HG03045 (cell line): Measurements from ENCODE around the gene INPP4B.

ENCODE experiments used
- ATAC-seq: cut with Tn5 transposase; IDR thresholded peaks from one replicate; pipeline ENCODE4 v1.9.1; 2021; ENCODE audit warnings: mild to moderate bottlenecking, moderate library complexity; ENCODE audit not compliant: unreplicated experiment

INPP4B gene

GRCh38 chr4:142846108-142846728, at the start of gene INPP4B:
Gene INPP4B (minus strand): TSS chr4:142846301.
- no peak for ATAC-seq

DNA sequence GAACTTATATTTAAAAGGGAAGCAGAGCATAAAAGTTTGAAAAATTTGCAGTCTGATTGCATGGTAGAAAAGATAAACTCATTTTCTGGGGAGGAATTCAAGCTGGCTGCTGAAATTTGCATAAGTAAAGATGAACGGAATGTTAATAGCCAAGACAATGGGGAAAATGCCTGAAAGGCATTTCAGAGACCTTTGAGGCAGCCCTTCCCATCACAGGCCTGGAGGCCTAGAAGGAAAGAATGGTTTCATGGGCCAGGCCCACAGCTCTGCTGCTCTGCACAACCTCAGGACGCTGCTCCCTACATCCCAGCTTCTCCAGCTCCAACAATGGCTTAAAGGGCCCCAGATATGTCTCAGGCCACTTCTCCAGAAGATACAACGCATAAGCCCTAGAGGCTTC, 46.9 kb upstream of the INPP4B start:
- ATAC-seq: no peak

DNA sequence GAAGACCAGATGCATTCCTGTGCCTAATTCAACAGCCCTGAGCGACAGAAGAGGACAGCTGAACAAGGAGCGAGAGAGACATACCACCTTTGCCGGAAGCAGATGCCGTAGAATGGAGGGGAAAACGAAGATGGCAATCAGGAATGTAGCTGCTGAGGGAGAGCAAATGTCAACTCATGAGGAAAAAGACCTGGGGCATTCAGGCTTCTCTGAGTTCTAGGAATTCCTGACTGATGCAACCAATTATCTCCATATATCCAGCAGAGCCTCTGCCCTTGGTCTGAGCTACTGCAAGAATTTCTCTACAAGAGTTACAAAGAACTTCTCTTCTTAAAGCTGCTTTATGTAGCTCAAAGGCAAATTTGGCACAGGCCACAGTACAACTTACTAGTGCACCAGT, 40.5 kb upstream of the INPP4B start:
- ATAC-seq: no peak

- ATAC-seq: no peak
These were observed 37.1 kb upstream of the INPP4B start for GRCh38 chr4:142883040-142883832.

DNA sequence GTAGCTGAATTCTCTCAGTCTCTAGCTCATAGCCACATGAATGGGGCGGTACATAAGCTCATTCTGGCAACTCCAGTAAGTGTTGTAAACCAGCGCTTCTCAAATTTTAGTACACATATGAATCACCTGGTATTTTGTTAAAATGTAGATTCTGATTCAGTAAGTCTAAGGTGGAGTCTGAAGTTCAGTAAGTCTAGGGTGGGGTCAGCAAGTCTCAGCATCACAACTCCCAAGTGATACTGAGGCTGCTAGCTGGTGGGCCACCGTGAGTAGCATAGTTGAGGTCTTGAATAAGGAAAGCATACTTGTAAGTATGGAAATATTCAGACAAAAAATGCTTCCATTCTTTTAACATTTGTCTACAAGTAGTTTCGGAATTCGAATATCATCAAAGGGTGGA, 36.1 kb upstream of the INPP4B start:
- no peak for ATAC-seq

- no peak for ATAC-seq
These were observed 35.2 kb upstream of the INPP4B start for GRCh38 chr4:142881331-142881730.

- ATAC-seq: no peak
These were observed 29.0 kb upstream of the INPP4B start for GRCh38 chr4:142875117-142875516.

DNA sequence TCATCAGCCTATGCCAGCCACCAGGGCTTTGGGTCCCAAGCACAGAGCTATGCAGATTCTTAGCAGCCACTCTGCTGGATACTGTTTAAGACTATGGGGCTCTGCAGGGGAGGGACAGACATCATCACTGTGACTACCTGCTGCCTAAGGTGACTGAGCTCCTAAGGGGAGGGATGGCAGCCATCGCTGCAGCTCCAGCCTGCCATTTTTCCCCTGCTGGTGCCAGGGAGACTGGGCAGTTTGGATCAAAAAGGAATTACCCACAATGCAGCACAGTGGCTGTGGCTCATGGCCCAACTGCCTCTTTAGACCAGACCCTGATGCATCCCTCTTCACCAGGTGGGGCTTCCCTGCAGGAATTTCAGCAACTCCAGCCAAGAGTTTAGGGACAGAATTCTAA, 28.6 kb upstream of the INPP4B start:
- no peak for ATAC-seq

- no peak for ATAC-seq
These were observed 20.6 kb upstream of the INPP4B start for GRCh38 chr4:142866685-142867084.

- ATAC-seq: no peak
These were observed 15.2 kb upstream of the INPP4B start for GRCh38 chr4:142861351-142861750.

DNA sequence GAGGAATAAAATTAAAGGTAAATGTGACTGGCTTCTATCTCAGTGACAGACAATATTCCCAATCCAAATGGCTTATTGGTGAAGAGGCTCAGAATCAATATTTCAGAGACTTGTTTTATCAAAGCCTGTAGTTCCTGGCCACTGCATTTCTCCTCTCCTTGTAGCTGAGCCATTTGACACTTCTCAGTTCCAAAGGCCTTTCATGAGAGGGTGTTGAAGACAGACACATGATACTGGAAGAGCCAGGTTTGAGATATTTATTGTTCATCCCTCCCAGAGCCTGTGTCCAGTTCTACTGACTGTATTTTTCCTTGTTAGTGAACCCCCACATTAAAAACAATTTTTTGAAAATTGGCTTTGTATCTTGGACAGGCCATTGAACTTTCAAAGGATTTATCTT, 12.9 kb upstream of the INPP4B start:
- ATAC-seq: no peak

DNA sequence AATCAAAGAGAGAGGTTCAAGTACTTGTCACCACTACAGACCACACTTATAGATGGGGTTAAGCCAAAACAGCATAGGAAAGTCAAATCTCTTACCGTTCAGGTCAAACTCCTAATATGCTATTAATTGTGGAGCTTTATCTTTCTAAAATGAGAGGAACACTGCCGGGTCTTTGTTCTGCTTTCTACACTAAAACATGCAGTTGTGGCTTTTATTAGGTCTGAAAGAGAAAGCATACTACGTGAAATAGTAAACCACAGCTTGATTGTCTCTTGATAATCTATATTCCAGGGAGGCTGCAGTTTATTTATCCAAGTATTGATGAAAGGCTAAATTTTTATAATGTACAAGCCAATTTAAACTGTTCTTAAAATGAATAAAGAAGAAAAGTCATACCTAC, 12.3 kb upstream of the INPP4B start:
- ATAC-seq: no peak

DNA sequence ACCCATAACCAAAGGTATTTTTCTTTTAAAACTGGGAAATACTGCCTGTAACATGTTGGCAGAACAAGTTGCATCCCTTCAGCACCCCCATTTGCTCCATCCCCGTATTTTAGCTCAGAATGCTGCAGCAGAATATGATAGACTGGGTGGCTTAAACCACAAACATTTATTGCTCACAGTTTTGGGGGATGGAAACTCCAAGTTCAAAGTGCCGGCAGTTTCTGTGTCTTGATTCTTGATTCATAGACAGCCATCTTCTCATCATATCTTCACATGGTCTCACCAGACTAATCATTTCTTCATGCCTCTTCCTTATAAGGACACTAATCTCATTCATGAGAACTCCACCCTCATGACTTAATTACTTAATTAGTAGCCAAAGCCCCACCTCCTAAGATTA, 10.5 kb upstream of the INPP4B start:
- ATAC-seq: no peak

DNA sequence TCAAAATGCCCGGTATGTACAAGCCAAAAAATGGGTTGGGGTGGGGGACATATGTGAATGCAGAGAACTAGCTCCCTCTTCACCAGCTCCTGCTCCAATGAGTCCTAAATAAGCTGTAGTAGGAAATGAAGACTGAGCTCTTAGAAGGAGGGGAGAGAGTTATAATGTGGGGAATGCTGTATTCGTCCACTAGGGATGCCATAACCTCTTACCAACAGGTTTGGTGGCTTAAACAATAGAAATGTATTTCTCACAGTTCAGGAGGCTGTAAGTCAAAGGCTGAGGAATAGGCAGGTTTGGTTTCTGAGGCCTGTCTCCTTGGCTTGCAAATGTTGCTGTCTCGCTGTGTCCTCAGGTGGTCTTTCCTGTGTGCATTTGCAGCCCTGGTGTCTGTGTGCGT, 4.4 kb upstream of the INPP4B start:
- no peak for ATAC-seq

DNA sequence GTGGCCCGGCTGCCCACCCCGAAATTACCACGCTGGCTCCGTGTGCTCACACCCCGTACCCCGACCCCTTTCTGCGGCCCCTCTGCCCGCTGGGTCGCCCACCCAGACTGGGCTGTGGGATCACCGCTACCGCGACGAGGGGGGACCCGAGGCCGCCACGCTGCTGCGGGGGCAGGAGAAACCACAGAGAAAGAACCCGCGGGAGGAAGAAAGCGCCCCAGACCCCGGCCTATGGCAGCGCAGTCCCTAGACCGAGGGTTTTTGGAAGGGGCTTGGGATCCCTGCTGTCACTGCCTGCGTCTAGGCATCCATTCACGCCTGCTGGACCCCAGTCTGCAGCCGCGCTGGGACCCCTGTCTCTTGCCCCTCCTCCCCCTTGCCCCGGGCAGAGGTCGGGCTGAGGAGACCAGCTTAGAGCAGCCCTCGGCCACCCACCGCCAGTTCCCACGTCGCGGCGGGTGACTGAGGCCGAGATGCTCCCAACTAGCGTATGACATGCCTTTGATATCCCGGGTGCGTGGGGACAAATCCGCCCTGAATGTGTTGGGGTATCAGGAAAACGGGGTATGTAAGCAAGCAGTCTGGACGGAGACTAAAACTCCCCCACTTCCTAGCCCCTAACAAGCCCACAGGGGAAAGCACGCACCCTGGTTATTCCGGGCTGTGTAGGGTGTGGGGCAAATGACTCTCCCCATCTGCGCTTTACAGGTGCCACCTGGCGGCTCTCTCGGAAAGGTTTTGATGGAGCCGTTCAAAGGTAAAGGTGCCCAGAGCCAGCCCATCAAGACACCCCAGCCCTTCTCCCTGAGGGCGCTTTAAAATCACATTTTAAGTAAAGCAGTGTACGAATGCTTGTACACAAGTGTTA, 862 bp upstream of the INPP4B start:
- no peak for ATAC-seq

DNA sequence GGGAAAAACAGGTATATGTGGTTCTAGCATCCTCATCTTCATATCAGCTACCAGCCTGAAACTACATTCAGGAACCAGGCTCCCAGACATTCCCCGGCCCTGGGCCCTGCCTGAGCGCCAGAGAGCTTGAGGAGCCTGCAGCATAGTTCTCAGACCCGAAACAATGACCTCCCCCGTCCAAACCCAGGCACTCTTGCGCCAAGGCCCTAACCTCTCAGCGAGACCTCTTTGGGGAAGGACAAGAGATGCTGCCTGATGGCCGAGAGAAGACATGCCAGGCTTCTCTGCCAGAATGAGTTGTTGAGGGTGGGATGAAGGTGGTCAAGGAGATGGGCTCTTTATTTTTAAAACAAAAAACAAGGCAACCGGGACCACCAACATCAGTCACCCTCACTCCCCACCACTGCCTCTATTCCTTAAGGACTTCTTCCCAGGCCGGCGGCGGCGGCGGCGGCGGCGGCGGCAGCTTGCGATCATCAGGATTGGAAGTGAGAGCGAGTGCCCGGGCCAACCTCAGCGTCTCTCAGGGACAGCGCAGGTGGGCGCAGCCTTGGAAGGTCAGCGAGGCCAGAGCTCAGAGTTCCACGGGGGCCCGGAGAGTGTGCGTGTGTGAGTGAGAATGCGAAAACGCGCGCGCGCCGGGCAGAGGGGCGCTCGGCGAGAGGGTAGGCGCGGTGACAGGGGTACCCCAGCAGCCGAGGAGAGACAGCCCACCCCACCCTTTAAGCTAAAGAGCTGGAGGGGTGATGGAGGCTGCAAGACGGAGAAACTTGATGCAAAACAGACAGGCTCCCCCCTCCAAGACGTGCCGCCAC, 601 bp downstream of the INPP4B start:
- no peak for ATAC-seq

GRCh38 chr4:142844782-142845181, 1.3 kb downstream of the INPP4B start:
- no peak for ATAC-seq

DNA sequence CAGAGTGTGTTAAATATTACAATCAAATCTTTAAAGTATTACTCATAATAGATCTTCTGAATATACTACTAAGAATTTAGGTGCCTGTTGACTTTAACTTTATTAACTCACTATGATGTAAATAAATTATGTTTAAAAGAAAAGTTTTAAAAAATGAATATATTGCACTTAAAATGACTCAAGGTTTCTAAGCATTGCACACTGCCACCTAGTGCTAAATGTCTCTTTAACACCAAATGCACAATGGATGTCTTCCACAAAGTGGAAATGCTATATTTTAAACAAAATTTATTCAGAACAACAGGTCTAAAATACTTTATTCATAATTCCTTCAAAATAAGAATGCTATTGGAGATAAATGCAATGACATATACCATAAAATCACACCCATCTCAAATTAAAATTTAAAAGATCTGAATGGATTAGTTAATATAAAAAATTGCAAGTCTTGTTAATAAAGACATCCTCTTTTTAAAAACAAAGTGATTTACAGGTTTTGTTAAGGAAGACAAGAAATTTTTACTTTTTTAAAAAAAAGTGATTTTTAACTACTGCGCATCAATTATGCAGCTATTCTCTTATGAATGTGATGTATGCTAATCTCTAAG, 5.5 kb downstream of the INPP4B start:
- ATAC-seq: no peak

DNA sequence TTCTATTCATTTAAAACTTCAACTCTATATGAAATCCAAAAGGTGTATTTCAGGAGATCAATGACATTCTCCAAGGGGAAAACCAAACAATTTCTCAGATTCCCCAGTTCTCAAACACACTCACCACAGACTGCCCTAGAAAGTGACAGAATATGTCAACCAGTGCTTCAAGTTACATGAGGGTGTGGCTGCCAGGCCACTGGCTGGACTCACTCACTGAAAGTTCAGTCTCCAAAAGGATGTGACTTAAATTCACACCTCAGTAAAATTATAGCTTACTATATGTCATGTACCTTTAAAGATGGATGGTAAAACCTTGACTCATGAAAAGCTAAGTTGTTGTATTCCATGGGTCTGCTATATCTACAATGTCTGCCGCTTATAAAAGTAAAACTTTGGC, 7.3 kb downstream of the INPP4B start:
- ATAC-seq: no peak

GRCh38 chr4:142832022-142832421, 14.1 kb downstream of the INPP4B start:
- ATAC-seq: no peak
